ENCODE results near the gene CCNO. TPM values are rescaled to one million over a fixed set of nuclear protein-coding genes. Genes with fewer than 3 reads are reported as not detected.

Gene CCNO
- total RNA-seq, 1 donor from 2014 or later = 0.10 TPM

DNA sequence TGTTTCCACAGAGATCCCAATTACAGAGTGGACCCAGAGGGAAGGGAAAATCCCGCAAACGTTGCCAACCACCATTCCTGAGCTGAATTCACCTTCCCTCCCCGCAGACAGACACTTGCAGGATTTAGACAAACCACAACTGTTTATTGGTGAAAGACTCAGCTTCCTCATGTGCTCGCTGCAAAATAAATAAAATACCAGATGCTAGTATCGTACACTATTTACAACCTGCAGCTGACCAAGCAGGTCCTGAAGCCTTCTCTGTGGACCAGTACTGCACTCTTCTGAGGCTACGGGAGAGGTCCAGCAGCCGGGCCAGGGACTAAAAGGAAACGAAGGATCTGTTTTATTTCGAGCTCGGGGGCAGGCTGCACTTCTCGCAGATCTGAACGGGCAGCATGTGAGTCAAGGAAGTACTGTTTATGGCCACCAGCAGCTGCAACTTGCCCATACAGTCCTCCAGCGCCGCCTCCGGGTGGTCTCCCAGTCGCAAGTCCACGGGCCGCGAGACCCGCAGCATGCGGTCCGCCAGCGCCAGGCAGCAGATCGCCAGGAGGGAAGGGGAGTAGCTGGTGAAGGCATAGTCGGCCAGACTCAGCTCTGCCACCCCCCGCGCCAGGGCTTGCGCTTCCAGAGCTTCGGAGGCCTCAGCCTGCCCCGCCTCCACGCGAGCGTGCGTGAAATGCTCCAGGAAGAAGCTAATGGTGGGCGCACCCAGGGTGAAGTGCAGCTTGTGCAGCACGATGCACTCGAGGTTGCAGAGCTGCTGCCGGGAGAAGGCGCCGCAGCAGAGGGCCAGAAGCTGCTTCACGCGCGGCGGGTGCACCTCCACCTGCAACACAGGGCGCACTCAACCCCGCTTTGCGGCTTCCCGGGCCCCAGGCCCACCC, 2.1 kb downstream of the CCNO start:
- peak overlapping the region; percentile 83 for H3K4me3 Mint-ChIP-seq
- no peak for DNase-seq (ENCODE audit: low spot score)
- no peaks in the 10 kb centered on the region for H3K36me3 Mint-ChIP-seq (ENCODE audit: low read depth)
- peaks cover 52% of the 10 kb centered on the region for H3K4me1 Mint-ChIP-seq (ENCODE audit: low read depth)
- no peak overlapping the region for H3K27ac Mint-ChIP-seq
- intact Hi-C loops (cut with micrococcal nuclease) = loop anchor here (1.0 kb wide), 1 partner anchor 8 kb away; no protein-coding TSS in a partner anchor
- peaks cover 77% of the 10 kb centered on the region for H3K27me3 Mint-ChIP-seq (ENCODE audit: insufficient read depth)
- no peaks in the 10 kb centered on the region for H3K9me3 Mint-ChIP-seq

DNA sequence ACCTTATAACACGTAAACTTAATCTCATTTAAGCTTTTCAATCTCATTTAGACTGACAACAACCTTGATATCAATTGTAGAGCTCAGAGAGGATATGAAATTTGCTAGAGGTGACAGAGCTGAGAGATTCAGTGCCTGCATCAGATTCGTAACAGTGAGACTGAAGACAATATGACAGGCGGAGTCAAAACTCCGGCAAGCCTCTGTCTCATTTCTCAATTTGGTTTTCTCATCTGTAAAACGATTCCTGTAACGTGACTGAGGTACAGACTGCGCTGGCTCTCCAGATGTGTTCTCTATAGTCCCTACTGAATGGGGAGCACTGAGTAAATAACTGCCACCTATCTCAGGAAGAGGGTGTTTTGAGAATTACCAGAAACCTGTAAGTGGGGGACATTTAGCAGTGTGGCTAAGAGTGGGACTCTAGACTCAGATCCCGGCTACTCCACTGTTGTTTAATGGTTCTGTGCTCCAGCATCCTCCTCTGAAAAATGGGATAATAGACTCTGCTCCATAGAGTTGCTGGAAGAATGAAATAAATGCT, 3.2 kb downstream of the CCNO start:
- H3K4me3 Mint-ChIP-seq = no peak overlapping the region
- H3K36me3 Mint-ChIP-seq (ENCODE audit: low read depth) = no peaks in the 10 kb centered on the region
- no peak overlapping the region for H3K27ac Mint-ChIP-seq
- no peaks in the 10 kb centered on the region for H3K9me3 Mint-ChIP-seq
- peaks cover 80% of the 10 kb centered on the region for H3K27me3 Mint-ChIP-seq (ENCODE audit: insufficient read depth)
- intact Hi-C loops (cut with micrococcal nuclease) = no loop called here
- H3K4me1 Mint-ChIP-seq (ENCODE audit: low read depth) = peaks cover 55% of the 10 kb centered on the region
- DNase-seq (ENCODE audit: low spot score) = no peak

DNA sequence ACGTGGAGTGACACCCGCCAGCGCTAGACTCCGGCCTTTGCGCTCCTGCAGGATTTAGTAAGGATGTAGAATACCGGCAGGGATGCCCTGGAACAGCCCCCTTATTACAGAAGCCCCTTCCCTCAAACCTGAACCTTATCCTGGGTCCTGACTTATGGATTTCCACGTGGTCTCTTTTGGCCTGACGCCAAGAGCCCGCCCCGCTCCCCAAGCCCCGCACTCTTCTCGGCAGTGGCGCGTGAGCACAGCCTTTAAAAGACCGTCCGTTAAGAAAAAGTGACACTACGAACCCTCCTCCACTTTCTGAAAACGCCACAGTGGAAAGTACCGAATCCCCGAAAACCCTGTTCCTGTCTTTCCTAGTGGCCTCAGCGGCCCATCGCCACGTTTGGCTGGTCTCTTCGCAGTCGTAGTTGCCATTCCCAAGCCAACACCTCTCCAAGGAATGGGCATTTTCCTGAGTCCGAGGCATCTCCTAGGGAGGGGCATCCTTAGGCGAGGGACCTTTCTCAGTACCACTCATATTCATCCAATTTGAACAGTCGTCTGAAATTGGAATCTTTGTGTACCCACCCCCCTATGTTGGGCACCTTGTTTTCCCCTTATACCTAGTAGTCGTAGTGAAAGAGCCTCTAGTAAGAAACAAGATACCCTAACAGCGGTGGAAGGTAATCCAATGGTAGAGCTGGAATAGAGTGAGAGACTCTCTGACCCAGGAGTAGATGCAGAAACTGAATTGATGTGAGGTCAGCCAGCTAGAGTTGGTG, 5.6 kb downstream of the CCNO start:
- H3K9me3 Mint-ChIP-seq = no peaks in the 10 kb centered on the region
- no peak for DNase-seq (ENCODE audit: low spot score)
- peaks cover 61% of the 10 kb centered on the region for H3K4me1 Mint-ChIP-seq (ENCODE audit: low read depth)
- H3K27me3 Mint-ChIP-seq (ENCODE audit: insufficient read depth) = peaks cover 88% of the 10 kb centered on the region
- H3K36me3 Mint-ChIP-seq (ENCODE audit: low read depth) = no peaks in the 10 kb centered on the region
- intact Hi-C loops (cut with micrococcal nuclease) = loop anchor here (1.0 to 10.0 kb wide), 4 partner anchors 55 to 1743 kb away; partner anchors contain the start of genes ARL15, CDC20B and FST
- H3K4me3 Mint-ChIP-seq = peak overlapping the region; percentile 68
- peak overlapping the region; percentile 62 for H3K27ac Mint-ChIP-seq

DNA sequence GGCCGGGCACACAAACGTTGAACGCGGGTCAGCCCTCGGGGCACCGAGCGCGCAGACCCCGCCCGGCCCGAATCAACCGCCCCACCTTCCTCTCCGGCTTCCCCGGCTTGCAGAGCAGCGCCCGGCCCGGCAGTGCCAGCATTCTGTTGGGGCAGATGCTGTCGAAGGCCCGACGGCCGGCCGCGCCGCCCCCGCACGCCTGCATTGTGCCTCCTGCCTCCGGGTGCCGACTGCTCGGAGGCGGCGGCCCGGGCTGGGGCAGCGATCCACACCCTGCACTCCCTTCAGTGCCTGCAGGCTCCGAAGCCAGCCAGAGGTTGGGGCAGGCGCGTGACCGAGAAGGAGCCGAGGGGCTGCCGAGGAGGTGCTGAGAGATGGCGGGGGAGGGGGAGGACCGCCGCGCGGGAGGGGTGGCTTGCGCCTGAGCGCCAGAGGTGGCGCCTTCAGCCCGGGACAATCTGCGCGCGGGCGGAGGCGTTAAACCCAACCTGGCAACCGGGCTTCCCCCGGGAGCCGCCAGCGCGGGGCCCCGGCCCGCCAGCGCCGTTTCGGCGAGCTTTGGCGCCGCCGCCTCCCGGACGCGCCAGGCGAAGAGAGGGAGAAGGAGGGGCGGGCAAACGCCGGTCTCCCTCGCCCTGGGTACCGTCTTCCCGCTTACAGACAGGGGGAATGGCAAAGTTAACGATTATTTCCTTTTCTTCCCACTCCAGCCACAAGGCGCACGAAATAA, 6.3 kb downstream of the CCNO start, which contains the start of gene MCIDAS:
Gene MCIDAS, minus strand, starts transcription at position 382 of the 730 bp plus-strand sequence. Its CDS starts 177 bp downstream, at position 205.
- intact Hi-C loops (cut with micrococcal nuclease) = loop anchor here (1.0 to 10.0 kb wide), 4 partner anchors 54 to 1742 kb away; partner anchors contain the start of genes ARL15, CDC20B and FST
- Mint-ChIP-seq H3K4me1 (ENCODE audit: low read depth) (peaks cover 63% of the 10 kb centered on the region), H3K27me3 (ENCODE audit: insufficient read depth) (peaks cover 89% of the 10 kb centered on the region), H3K4me3 (peak within 1 kb of the TSS; percentile 68), H3K36me3 (ENCODE audit: low read depth) (no peaks in the 10 kb centered on the region), H3K9me3 (peaks cover 4% of the 10 kb centered on the region), H3K27ac (peak within 1 kb of the TSS; percentile 65)
- no peak for DNase-seq (ENCODE audit: low spot score)

DNA sequence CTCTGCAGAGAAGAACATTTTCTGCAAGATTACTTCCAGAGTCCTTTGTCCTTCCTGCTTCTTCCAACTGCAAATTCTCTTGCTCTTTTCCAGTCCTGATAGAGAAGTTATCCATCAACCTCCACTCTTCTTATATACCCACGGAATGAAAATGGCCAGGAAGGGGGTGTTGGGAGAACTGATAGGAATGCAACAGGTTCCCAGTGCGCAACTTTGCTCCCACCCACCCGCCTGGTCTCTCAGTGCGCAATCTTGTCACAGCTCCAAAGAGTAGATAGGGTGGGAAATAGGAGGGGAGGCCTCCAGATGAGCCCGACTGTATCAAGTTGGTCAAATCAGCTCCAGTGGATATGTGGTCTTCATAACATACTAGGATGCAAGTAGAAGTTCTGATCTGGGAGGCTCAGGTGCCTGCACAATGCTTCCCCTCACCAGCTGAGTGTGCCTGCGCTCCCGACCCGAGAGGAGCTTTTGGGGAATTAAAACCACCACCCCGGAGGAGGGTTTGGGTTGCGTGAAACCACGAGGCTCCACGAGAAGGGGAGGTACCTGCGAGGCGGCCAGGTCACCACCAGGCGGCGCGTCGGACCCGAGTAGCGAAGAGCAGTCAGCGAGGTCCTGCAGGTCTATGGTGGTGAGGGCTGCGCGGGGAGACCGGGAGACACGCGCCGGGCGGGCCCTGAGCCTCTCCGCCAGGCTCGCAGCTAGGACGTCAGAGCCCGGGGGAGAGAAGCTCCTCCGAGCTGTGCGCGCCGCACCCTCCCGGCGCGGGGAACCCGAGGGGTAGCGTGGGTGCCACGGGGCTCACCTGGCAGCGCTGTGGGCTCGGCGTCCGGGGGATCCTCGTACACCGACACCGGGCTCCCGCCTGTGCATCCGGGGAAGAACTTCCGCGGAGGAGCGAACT, 7.1 kb downstream of the CCNO start:
- H3K4me3 Mint-ChIP-seq = peak overlapping the region; percentile 61
- no peak for DNase-seq (ENCODE audit: low spot score)
- peak overlapping the region; percentile 65 for H3K27ac Mint-ChIP-seq
- peaks cover 4% of the 10 kb centered on the region for H3K9me3 Mint-ChIP-seq
- intact Hi-C loops (cut with micrococcal nuclease) = loop anchor here (5.0 to 10.0 kb wide), 3 partner anchors 466 to 1741 kb away; partner anchors contain the start of genes ARL15 and FST
- H3K36me3 Mint-ChIP-seq (ENCODE audit: low read depth) = no peaks in the 10 kb centered on the region
- H3K4me1 Mint-ChIP-seq (ENCODE audit: low read depth) = peaks cover 58% of the 10 kb centered on the region
- peaks cover 87% of the 10 kb centered on the region for H3K27me3 Mint-ChIP-seq (ENCODE audit: insufficient read depth)

DNA sequence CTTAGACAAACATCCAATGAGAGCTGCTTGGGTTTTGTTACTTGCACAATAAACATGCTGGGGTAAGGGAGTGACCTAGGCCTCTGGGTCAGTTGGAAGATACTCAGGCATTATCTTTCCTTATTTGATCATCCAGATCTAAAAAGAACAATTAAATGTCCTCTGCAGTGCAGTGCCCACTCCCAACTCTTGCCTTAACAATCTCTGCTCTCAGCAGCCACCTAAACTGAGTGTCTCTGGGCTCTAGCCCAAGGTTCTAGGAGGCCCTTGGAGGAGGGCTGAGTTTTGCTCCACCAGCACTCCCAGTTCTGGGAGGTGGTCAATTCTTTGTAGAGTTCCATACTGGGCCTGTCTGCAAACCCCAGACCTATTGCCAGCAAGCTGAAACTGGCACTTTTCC, 8.1 kb downstream of the CCNO start:
- intact Hi-C loops (cut with micrococcal nuclease) = loop anchor here (5.0 to 10.0 kb wide), 3 partner anchors 467 to 1741 kb away; partner anchors contain the start of genes ARL15 and FST
- peaks cover 4% of the 10 kb centered on the region for H3K9me3 Mint-ChIP-seq
- no peaks in the 10 kb centered on the region for H3K36me3 Mint-ChIP-seq (ENCODE audit: low read depth)
- peak overlapping the region; percentile 22 for H3K4me3 Mint-ChIP-seq
- peaks cover 87% of the 10 kb centered on the region for H3K27me3 Mint-ChIP-seq (ENCODE audit: insufficient read depth)
- DNase-seq (ENCODE audit: low spot score) = no peak
- H3K4me1 Mint-ChIP-seq (ENCODE audit: low read depth) = peaks cover 58% of the 10 kb centered on the region
- H3K27ac Mint-ChIP-seq = no peak overlapping the region

DNA sequence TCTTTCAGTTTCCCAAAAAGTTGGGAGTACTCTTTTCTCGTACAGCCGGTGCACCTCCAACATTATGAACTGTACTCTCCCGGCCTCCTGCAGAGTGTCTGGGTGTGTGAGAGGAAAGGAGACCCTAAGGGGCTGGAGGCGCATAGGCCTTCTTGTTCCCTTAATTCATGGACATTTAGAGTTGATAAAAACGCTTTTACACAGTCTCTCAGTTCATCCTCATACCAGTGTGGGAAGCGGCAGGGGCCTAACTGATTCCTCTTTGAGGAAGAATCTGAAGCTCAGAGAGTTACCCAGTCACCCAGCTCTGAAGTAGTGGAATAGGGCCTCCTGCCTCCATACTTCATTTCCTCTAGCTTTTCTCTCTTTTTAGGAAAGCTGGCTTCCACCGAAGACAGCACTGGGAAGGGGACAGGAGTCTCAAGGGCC, 9.6 kb downstream of the CCNO start:
- no peaks in the 10 kb centered on the region for H3K36me3 Mint-ChIP-seq (ENCODE audit: low read depth)
- H3K4me1 Mint-ChIP-seq (ENCODE audit: low read depth) = peaks cover 53% of the 10 kb centered on the region
- intact Hi-C loops (cut with micrococcal nuclease) = loop anchor here (1.0 to 10.0 kb wide), 4 partner anchors 7 to 1739 kb away; partner anchors contain the start of genes ARL15 and FST
- peak overlapping the region; percentile 19 for H3K4me3 Mint-ChIP-seq
- peaks cover 4% of the 10 kb centered on the region for H3K9me3 Mint-ChIP-seq
- DNase-seq (ENCODE audit: low spot score) = no peak
- peaks cover 87% of the 10 kb centered on the region for H3K27me3 Mint-ChIP-seq (ENCODE audit: insufficient read depth)
- no peak overlapping the region for H3K27ac Mint-ChIP-seq

DNA sequence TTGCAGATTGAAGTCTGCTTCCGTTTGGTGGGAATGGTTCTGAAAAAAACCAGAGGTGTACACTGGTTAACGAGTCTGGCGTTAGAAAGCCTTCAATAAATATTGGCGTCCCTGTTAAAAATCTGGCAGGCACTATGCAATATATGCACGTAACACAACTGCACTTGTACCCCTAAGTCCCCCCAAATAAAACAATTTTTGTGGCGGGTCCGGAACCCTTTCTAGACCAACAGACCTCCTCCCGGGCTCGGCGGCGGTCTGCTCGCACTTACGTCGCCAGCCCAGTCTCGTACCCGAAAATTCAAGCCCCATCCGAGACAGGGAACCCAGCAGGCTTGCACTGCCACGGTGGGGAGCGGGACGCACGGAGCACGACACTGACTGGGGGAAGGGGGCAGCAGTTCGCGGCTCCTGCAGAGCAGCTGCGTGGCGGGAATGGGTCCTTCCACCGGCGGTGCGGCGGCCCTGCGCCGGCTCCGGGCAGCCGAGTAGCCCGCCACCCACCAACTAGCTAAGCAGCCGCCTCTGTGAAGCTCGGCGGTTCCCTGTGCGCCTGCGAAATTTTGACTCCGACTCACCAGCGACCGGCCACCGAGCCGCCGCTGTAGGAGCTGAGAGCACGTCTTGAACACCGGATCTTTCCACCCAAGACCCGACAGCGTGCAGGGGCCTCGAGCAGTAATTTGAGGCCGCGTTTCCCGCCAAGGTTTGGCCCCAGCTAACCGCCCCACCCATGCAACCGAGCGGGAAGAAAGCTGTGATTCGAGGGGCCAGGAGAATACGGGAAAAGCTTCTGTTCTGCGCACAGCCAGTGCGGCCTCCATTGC, 10.2 kb downstream of the CCNO start:
- H3K4me1 Mint-ChIP-seq (ENCODE audit: low read depth) = peaks cover 53% of the 10 kb centered on the region

DNA sequence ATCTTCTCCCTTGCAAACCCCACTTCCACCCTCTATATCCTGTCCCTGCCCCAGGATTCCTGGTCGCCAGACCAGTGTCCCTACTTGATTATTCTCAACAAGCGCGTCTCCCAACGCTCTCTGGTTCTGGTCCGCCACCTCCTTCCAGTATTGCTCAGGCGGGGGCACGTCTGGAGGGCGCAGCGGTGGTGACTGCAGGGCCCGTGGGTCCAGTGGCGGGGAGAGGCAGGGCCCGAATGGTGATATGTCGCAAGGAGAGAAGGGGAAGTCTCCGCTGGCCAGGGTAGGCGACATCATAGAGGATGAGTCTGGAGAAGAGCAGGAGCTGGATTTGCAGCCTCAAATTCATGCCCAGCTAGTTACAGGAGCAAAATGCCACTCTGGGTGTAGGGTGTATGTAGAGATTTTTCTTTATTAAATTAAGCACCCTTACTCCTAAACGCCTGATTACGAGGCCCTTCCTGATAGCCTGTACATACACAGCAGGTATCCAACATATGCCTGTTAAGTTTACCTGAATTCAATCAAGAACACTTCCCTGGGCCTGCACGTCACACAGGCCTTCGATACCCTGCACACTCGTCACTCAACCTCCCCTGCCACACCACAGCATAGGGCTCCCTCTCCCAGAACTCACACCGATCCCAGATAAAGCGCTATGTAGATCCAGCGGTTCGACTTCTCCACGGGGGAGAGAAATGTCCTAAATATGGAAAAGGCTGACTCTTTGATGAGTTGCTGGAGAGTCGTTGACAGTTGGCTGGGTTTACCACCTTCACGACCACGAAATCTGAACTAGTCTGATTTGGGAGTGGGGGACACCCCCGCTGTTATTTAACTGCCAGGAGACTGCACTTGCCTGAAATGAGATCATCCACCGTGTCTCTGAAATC, 11.1 kb downstream of the CCNO start:
- intact Hi-C loops (cut with micrococcal nuclease) = loop anchor here (5.0 to 10.0 kb wide), 3 partner anchors 335 to 1738 kb away; partner anchors contain the start of genes ARL15 and FST
- H3K4me3 Mint-ChIP-seq = peak overlapping the region; percentile 41
- peaks cover 45% of the 10 kb centered on the region for H3K4me1 Mint-ChIP-seq (ENCODE audit: low read depth)
- peaks cover 83% of the 10 kb centered on the region for H3K27me3 Mint-ChIP-seq (ENCODE audit: insufficient read depth)
- peaks cover 4% of the 10 kb centered on the region for H3K9me3 Mint-ChIP-seq
- no peak for DNase-seq (ENCODE audit: low spot score)
- no peaks in the 10 kb centered on the region for H3K36me3 Mint-ChIP-seq (ENCODE audit: low read depth)
- peak overlapping the region; percentile 73 for H3K27ac Mint-ChIP-seq

More for the DNA sequence above, 10.2 kb downstream of the CCNO start:
- Mint-ChIP-seq H3K27ac (peak overlapping the region; percentile 73), H3K9me3 (peaks cover 4% of the 10 kb centered on the region), H3K4me3 (peak overlapping the region; percentile 41), H3K27me3 (ENCODE audit: insufficient read depth) (peaks cover 87% of the 10 kb centered on the region), H3K36me3 (ENCODE audit: low read depth) (no peaks in the 10 kb centered on the region)
- DNase-seq (ENCODE audit: low spot score) = no peak
- intact Hi-C loops (cut with micrococcal nuclease) = loop anchor here (1.0 to 10.0 kb wide), 4 partner anchors 8 to 1738 kb away; partner anchors contain the start of genes ARL15 and FST

All from activated T-helper 1 cell treated with anti-CD3 and anti-CD28 coated beads, Interleukin-12 subunit alpha, Interleukin-12 subunit beta, Interleukin-2, Interleukin-4 antibody, amounts not matched to agents 30 ng/mL and 10 ng/mL and 1 ng/mL, durations not matched to agents 14 hours and 24 hours and 36 hours (primary cell).